Activated CD4-positive, alpha-beta memory T cell treated with anti-CD3 and anti-CD28 coated beads for 36 hours (primary cell): ENCODE results near the gene IFI27L2. TPM values are rescaled to one million over a fixed set of nuclear protein-coding genes. Genes with fewer than 3 reads are reported as not detected.

Experiments used
- CTCF ChIA-PET: fragments of 350-600 bp; sonication (Branson Sonifier 250); formaldehyde crosslinking; loops from one replicate; lab custom pipeline; 2021; ENCODE audit warnings: antibody characterized with exemption, inconsistent platforms; lab: Charles Lee
- POLR2A ChIA-PET: fragments of 350-600 bp; sonication (Branson Sonifier 250); formaldehyde crosslinking; loops from one replicate; lab custom pipeline; 2021; ENCODE audit warnings: antibody characterized with exemption; lab: Charles Lee
- DNase-seq: peaks from one replicate; pipeline ENCODE4 v3.0.0-alpha.2; 2020
- H3K27ac Mint-ChIP-seq: one replicate; pipeline ENCODE4 v1.8.0; 2021; ENCODE audit warnings: mixed read lengths
- H3K27me3 Mint-ChIP-seq: one replicate; pipeline ENCODE4 v1.8.0; 2021; ENCODE audit warnings: mixed read lengths
- H3K36me3 Mint-ChIP-seq: one replicate; pipeline ENCODE4 v1.8.0; 2021; ENCODE audit warnings: mixed read lengths
- H3K4me1 Mint-ChIP-seq: one replicate; pipeline ENCODE4 v1.8.0; 2021; ENCODE audit warnings: low read depth, mixed read lengths
- H3K4me3 Mint-ChIP-seq: one replicate; pipeline ENCODE4 v1.8.0; 2021; ENCODE audit warnings: mild to moderate bottlenecking, mixed read lengths
- H3K9me3 Mint-ChIP-seq: one replicate; pipeline ENCODE4 v1.8.0; 2021; ENCODE audit warnings: mixed read lengths
- intact Hi-C: fragments of 100-400 bp; cut with micrococcal nuclease; formaldehyde crosslinking; loops from one replicate; pipeline ENCODE4 v1.15.1; 2023
- total RNA-seq, 2 experiments: library from RNA; stranded (reverse); gene quantifications; one replicate each; pipeline ENCODE4 v1.2.3, GENCODE V29; 2021

IFI27L2 gene
- total RNA-seq, 2 experiments from 2014 or later, result 69.3 to 74.4 TPM

GRCh38 chr14:94098326-94098992 lies 30.9 kb downstream of the IFI27L2 start:
- ChIA-PET CTCF (no interaction called here), POLR2A (no interaction called here)
- no peaks in the 10 kb centered on the region for H3K9me3 Mint-ChIP-seq

GRCh38 chr14:94097091-94097490 lies 32.3 kb downstream of the IFI27L2 start:
- H3K4me3 Mint-ChIP-seq, result no peak overlapping the region
- H3K4me1 Mint-ChIP-seq, result no peaks in the 10 kb centered on the region
- CTCF ChIA-PET, result no interaction called here
- DNase-seq, result no peak
- no peaks in the 10 kb centered on the region for H3K9me3 Mint-ChIP-seq
- POLR2A ChIA-PET, result no interaction called here
- H3K36me3 Mint-ChIP-seq, result no peaks in the 10 kb centered on the region
- intact Hi-C loops, result no loop called here
- no peaks in the 10 kb centered on the region for H3K27me3 Mint-ChIP-seq
- H3K27ac Mint-ChIP-seq, result no peak overlapping the region

More at GRCh38 chr14:94098326-94098992, 30.9 kb downstream of the IFI27L2 start:
- Mint-ChIP-seq H3K27ac (no peak overlapping the region), H3K4me3 (no peak overlapping the region), H3K36me3 (no peaks in the 10 kb centered on the region), H3K27me3 (no peaks in the 10 kb centered on the region), H3K4me1 (no peaks in the 10 kb centered on the region)
- DNase-seq, result no peak
- intact Hi-C loops, result no loop called here

DNA sequence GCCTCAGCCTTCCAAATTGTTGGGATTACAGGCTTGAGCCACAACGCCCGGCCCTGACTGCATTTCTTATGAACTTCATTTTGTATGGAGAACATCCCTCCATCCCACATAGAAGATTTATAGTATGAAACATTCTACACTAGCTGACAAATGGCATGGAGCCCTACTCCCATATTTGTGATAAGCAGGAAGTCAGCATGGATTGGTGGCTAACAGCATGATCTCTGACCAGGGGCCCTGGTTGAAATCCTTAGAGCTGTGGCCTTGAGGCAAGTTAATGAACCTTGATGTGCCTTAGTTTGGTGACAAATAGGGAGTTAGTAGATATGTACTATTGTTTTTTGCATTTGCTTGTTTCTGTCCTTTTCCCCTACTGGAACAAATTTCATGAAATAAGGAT lies 36.0 kb downstream of the IFI27L2 start:
- intact Hi-C loops, result no loop called here
- Mint-ChIP-seq H3K4me3 (no peak overlapping the region), H3K27ac (no peak overlapping the region), H3K9me3 (no peaks in the 10 kb centered on the region), H3K36me3 (no peaks in the 10 kb centered on the region), H3K4me1 (no peaks in the 10 kb centered on the region), H3K27me3 (no peaks in the 10 kb centered on the region)
- POLR2A ChIA-PET, result no interaction called here
- CTCF ChIA-PET, result interaction anchor here (1.2 kb wide), 1 partner anchor 57 kb away, joined by 3 read pairs; no protein-coding TSS in a partner anchor
- no peak for DNase-seq

DNA sequence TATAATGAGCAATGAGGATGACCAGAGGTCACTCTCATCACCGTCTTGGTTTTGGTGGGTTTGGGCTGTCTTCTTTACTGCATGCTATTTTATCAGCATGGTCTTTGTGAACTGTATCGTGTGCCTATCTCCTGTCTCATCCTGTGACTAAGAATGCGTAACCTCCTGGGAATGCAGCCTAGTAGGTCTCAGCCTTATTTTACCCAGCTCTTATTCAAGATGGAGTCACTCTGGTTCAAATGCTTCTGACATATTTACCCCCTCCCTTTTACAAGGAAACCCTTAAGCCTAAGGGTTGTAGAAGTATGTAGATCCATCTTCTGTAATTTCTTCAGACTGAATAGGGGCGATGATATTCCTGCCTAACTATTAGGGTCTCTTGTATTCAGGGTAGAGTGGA lies 39.9 kb downstream of the IFI27L2 start:
- POLR2A ChIA-PET, result no interaction called here
- H3K27me3 Mint-ChIP-seq, result no peaks in the 10 kb centered on the region

GRCh38 chr14:94088516-94088915 lies 40.9 kb downstream of the IFI27L2 start:
- Mint-ChIP-seq H3K27me3 (no peaks in the 10 kb centered on the region), H3K4me3 (no peak overlapping the region)
- CTCF ChIA-PET, result interaction anchor here (1.2 kb wide), 1 partner anchor 37 kb away, joined by 4 read pairs; no protein-coding TSS in a partner anchor

More for the DNA sequence above, 39.9 kb downstream of the IFI27L2 start:
- Mint-ChIP-seq H3K4me1 (no peaks in the 10 kb centered on the region), H3K36me3 (peaks cover 2% of the 10 kb centered on the region), H3K27ac (no peak overlapping the region), H3K9me3 (peaks cover 2% of the 10 kb centered on the region), H3K4me3 (no peak overlapping the region)
- CTCF ChIA-PET, result interaction anchor here (0.7 to 1.0 kb wide), 3 partner anchors 16 to 53 kb away, joined by 3 to 4 read pairs (median 3); no protein-coding TSS in a partner anchor
- no peak for DNase-seq
- intact Hi-C loops, result no loop called here

DNA sequence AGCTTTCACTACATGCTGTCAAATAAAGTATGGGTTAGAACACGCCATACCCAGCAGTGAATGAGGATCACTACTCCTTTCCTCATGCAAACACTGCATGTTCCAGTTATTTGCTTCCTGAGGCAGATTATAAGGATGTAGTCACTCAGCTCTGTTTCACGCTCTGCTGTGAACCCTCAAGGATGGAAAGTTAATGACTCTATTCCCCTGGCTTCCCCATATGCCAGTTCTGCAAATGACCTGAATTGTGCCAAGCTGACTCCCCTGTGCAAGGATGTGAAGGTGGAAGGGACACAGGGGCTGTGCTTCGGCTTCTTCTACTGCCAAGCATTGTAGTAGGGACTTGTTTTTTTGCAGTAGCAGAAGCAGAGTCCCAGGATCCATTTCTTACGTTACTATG lies 41.5 kb downstream of the IFI27L2 start:
- H3K4me1 Mint-ChIP-seq, result peaks cover 5% of the 10 kb centered on the region
- no peak for DNase-seq
- no peaks in the 10 kb centered on the region for H3K27me3 Mint-ChIP-seq
- peaks cover 2% of the 10 kb centered on the region for H3K36me3 Mint-ChIP-seq
- H3K4me3 Mint-ChIP-seq, result no peak overlapping the region
- POLR2A ChIA-PET, result no interaction called here
- peaks cover 2% of the 10 kb centered on the region for H3K9me3 Mint-ChIP-seq
- H3K27ac Mint-ChIP-seq, result no peak overlapping the region
- CTCF ChIA-PET, result no interaction called here
- intact Hi-C loops, result no loop called here

More at GRCh38 chr14:94088516-94088915, 40.9 kb downstream of the IFI27L2 start:
- Mint-ChIP-seq H3K36me3 (peaks cover 2% of the 10 kb centered on the region), H3K27ac (no peak overlapping the region), H3K4me1 (no peaks in the 10 kb centered on the region), H3K9me3 (peaks cover 2% of the 10 kb centered on the region)
- intact Hi-C loops, result no loop called here
- POLR2A ChIA-PET, result no interaction called here
- DNase-seq, result no peak

- intact Hi-C loops, result loop anchor here (1.0 to 2.0 kb wide), 5 partner anchors 45 to 119 kb away; partner anchors contain the start of genes IFI27L2 and OTUB2
- Mint-ChIP-seq H3K27me3 (no peaks in the 10 kb centered on the region), H3K9me3 (peaks cover 2% of the 10 kb centered on the region), H3K27ac (peak overlapping the region; percentile 99), H3K4me3 (peak overlapping the region; percentile 99), H3K4me1 (peaks cover 46% of the 10 kb centered on the region), H3K36me3 (peaks cover 34% of the 10 kb centered on the region)
- ChIA-PET POLR2A (interaction anchor here (0.7 to 1.8 kb wide), 13 partner anchors 9 to 142 kb away, joined by 3 to 8 read pairs (median 4); partner anchors contain the start of gene IFI27L2), CTCF (interaction anchor here (0.7 to 5.2 kb wide), 9 partner anchors 25 to 142 kb away, joined by 3 to 56 read pairs (median 5); no protein-coding TSS in a partner anchor)
- DNase-seq, result no peak
These were observed 48.0 kb downstream of the IFI27L2 start for GRCh38 chr14:94081386-94081820.

- H3K9me3 Mint-ChIP-seq, result no peaks in the 10 kb centered on the region
- ChIA-PET CTCF (interaction anchor here (0.7 to 5.2 kb wide), 11 partner anchors 24 to 141 kb away, joined by 3 to 56 read pairs (median 4); no protein-coding TSS in a partner anchor), POLR2A (interaction anchor here (0.7 to 1.8 kb wide), 13 partner anchors 10 to 141 kb away, joined by 3 to 8 read pairs (median 4); partner anchors contain the start of gene IFI27L2)
- intact Hi-C loops, result loop anchor here (1.0 to 2.0 kb wide), 6 partner anchors 25 to 118 kb away; partner anchors contain the start of genes IFI27L2 and OTUB2
- H3K4me1 Mint-ChIP-seq, result peaks cover 49% of the 10 kb centered on the region
- H3K27me3 Mint-ChIP-seq, result no peaks in the 10 kb centered on the region
- peak within 1 kb of the TSS; percentile 99 for H3K4me3 Mint-ChIP-seq
- DNase-seq, result peak; percentile 98
- peaks cover 37% of the 10 kb centered on the region for H3K36me3 Mint-ChIP-seq
- H3K27ac Mint-ChIP-seq, result peak within 1 kb of the TSS; percentile 99
These were observed 48.6 kb downstream of the IFI27L2 start, which contains the start of the genes DDX24 and IFI27L1 for GRCh38 chr14:94080621-94081385. Gene DDX24, minus strand, starts transcription at chr14:94081202. Its CDS starts 1,460 bp downstream, at chr14:94079742. Gene IFI27L1, plus strand, starts transcription at chr14:94081310. Its CDS starts 15,628 bp downstream, at chr14:94096938.

GRCh38 chr14:94079891-94080620 lies 49.3 kb downstream of the IFI27L2 start:
- Mint-ChIP-seq H3K27me3 (no peaks in the 10 kb centered on the region), H3K36me3 (peaks cover 44% of the 10 kb centered on the region), H3K27ac (peak overlapping the region; percentile 99), H3K9me3 (peaks cover 7% of the 10 kb centered on the region), H3K4me3 (peak overlapping the region; percentile 99), H3K4me1 (peaks cover 56% of the 10 kb centered on the region)
- intact Hi-C loops, result loop anchor here (1.0 to 2.0 kb wide), 5 partner anchors 15 to 117 kb away; partner anchors contain the start of gene OTUB2
- ChIA-PET CTCF (interaction anchor here (1.0 to 5.2 kb wide), 10 partner anchors 23 to 141 kb away, joined by 3 to 56 read pairs (median 6); no protein-coding TSS in a partner anchor), POLR2A (interaction anchor here (0.7 to 1.8 kb wide), 9 partner anchors 14 to 140 kb away, joined by 3 to 8 read pairs (median 4); no protein-coding TSS in a partner anchor)
- no peak for DNase-seq

DNA sequence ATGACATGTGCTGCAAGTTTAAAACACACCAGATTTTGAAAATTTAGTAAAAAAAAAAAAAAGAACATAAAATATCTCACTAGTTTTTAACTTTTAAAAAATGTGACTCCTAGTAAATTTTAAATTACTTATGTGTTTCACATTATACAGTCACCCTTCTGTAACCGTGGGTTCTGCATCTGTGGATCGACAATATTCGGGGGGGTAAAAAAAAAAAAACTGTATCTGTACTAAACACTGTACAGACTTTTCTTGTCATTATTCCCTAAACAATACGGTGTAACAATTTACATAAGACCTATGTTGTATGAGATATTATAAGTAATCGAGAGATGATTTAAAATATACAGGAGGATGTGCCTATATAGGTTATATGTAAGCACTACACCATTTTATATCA lies 51.6 kb downstream of the IFI27L2 start:
- intact Hi-C loops, result loop anchor here (2.0 kb wide), 1 partner anchor 13 kb away; no protein-coding TSS in a partner anchor
- H3K27ac Mint-ChIP-seq, result peak overlapping the region; percentile 39
- peaks cover 60% of the 10 kb centered on the region for H3K4me1 Mint-ChIP-seq
- DNase-seq, result no peak
- H3K27me3 Mint-ChIP-seq, result no peaks in the 10 kb centered on the region
- peak overlapping the region; percentile 99 for H3K4me3 Mint-ChIP-seq
- ChIA-PET POLR2A (interaction anchor here (1.5 kb wide), 1 partner anchor 10 kb away, joined by 5 read pairs; no protein-coding TSS in a partner anchor), CTCF (interaction anchor here (2.5 to 5.2 kb wide), 2 partner anchors 42 to 59 kb away, joined by 15 to 56 read pairs; no protein-coding TSS in a partner anchor)
- H3K36me3 Mint-ChIP-seq, result peaks cover 58% of the 10 kb centered on the region
- peaks cover 15% of the 10 kb centered on the region for H3K9me3 Mint-ChIP-seq
